ENCODE measurements around the gene ECHDC3.

DNA sequence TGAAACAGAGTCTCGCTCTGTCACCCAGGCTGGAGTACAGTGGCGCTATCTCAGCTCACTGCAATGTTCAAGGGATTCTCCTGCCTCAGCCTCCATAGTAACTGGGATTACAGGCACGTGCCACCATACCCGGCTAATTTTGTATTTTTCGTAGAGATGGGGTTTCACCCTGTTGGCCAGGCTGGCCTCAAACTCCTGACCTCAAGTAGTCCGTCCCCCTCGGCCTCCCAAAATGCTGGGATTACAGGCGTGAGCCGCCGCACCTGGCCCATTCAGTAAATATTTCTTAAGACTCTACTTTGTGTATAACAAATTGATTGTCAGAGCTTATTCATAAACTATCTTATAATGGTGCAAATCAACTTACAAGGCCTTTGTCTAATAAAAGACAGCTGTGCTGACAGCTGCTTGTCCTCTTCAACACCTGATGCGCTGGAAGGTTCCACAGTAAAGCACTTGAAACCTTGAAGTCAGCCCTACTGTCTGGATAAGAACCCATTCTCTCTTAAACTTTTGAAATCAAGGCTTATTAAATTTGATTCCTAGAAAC lies 14.7 kb downstream of the ECHDC3 start:
- no peak for TF ChIP-seq CTCF (IDR thresholded peaks at IDR 0.05)
- TF ChIP-seq ZFX (IDR thresholded peaks at IDR 0.05; ENCODE audit: borderline replicate concordance): no peak
